Panc1 (cell line): ENCODE data around the gene DDX41. TPM values are rescaled to one million over a fixed set of nuclear protein-coding genes. Genes with fewer than 3 reads are reported as not detected.

Source experiments
- ATAC-seq: fragments of 200-7000 bp; cut with Tn5 transposase; 2 replicates; pipeline ENCODE4 v1.9.1; 2020; ENCODE audit warnings: mild to moderate bottlenecking, moderate library complexity
- BruUV-seq: library from RNA; stranded (reverse); fragments of 400-500 nt; replicated peaks from 2 replicates; lab custom pipeline; 2021; lab: Mats Ljungman, UMichigan
- CTCF ChIA-PET: fragments of 300-600 bp; sonication (Branson Sonifier 250); formaldehyde crosslinking; loops from one replicate; lab custom pipeline; 2022; ENCODE audit warnings: antibody characterized with exemption; lab: Charles Lee
- POLR2A ChIA-PET: fragments of 300-600 bp; sonication (Branson Sonifier 250); formaldehyde crosslinking; loops from one replicate; lab custom pipeline; 2022; ENCODE audit warnings: antibody characterized with exemption; lab: Charles Lee
- DNase-seq: peaks from one replicate; pipeline ENCODE4 v3.0.0-alpha.2; 2010; ENCODE audit warnings: low read depth, low spot score
- H3K27ac ChIP-seq: 2 replicates; pipeline ENCODE4 v1.5.1; 2011; ENCODE audit warnings: mild to moderate bottlenecking, low read length, inconsistent platforms
- H3K27me3 ChIP-seq: fragments of 200-500 bp; sonication (Bioruptor generic); 2 replicates; pipeline ENCODE4 v1.6.0; 2014; ENCODE audit warnings: low read length, inconsistent platforms; ENCODE audit not compliant: control insufficient read depth, insufficient read depth
- H3K36me3 ChIP-seq: fragments of 200-500 bp; sonication (Bioruptor generic); 2 replicates; pipeline ENCODE4 v1.5.1; 2014; ENCODE audit warnings: inconsistent platforms, mild to moderate bottlenecking, low read length, moderate library complexity; ENCODE audit not compliant: control insufficient read depth, insufficient read depth
- H3K4me1 ChIP-seq: 2 replicates; pipeline ENCODE4 v1.5.1; 2011; ENCODE audit warnings: inconsistent platforms, mild to moderate bottlenecking, low read length, moderate library complexity; ENCODE audit not compliant: control insufficient read depth, insufficient read depth
- H3K4me3 ChIP-seq, 2 experiments: 2 replicates each; pipeline ENCODE4 v1.5.1; 2011 to 2012; ENCODE audit warnings: low read depth in 2 of 2, low read length in 2 of 2, mild to moderate bottlenecking in 2 of 2, inconsistent platforms in 1 of 2, moderate library complexity in 1 of 2
- H3K9me3 ChIP-seq: fragments of 200-500 bp; sonication (Bioruptor generic); 2 replicates; pipeline ENCODE4 v1.5.1; 2014; ENCODE audit warnings: low read depth, mild to moderate bottlenecking, inconsistent platforms, low read length, moderate library complexity; ENCODE audit not compliant: control insufficient read depth, insufficient read depth
- CTCF ChIP-seq: fragments of 450-650 bp; IDR thresholded peaks from 2 replicates; pipeline ENCODE4 v1.5.1; 2017; ENCODE audit warnings: mild to moderate bottlenecking
- POLR2AphosphoS5 ChIP-seq: IDR thresholded peaks from 2 replicates; pipeline ENCODE4 v1.6.1; 2012; ENCODE audit warnings: mild to moderate bottlenecking, low read depth, low read length, moderate library complexity
- REST ChIP-seq, 2 experiments: IDR thresholded peaks; 2 replicates each; pipeline ENCODE4 v1.6.1; 2011 to 2012; ENCODE audit warnings: low read depth in 2 of 2, control low read depth in 1 of 2, low read length in 1 of 2, mild to moderate bottlenecking in 1 of 2, moderate library complexity in 1 of 2; ENCODE audit not compliant: insufficient read depth in 1 of 2
- SIN3A ChIP-seq: IDR thresholded peaks from 2 replicates; pipeline ENCODE4 v1.6.1; 2012; ENCODE audit warnings: low read depth, mild to moderate bottlenecking, low read length, moderate library complexity, borderline replicate concordance; ENCODE audit not compliant: insufficient read depth
- TCF7L2 ChIP-seq: IDR thresholded peaks from 2 replicates; pipeline ENCODE4 v1.6.1; 2011; ENCODE audit warnings: mild to moderate bottlenecking, low read depth, low read length, inconsistent platforms
- in situ Hi-C: cut with HindIII; loops from 2 replicates; pipeline ENCODE4 v1.10.0; 2016; ENCODE audit warnings: low sequenced_read_pairs, low pct_unique_long_range_greater_than_20kb
- intact Hi-C: fragments of 100-400 bp; cut with micrococcal nuclease; formaldehyde crosslinking; loops from one replicate; pipeline ENCODE4 v1.10.0; 2022; ENCODE audit not compliant: unreplicated experiment
- total RNA-seq: library from RNA; stranded (reverse); gene quantifications from one replicate; pipeline ENCODE4 v1.2.1, GENCODE V29; 2021; ENCODE audit not compliant: unreplicated experiment

The DDX41 gene
- total RNA-seq, 1 experiment from 2014 or later, result 111 TPM

- no peaks in the 10 kb centered on the region for H3K9me3 ChIP-seq
- ATAC-seq (peak; percentile 14), DNase-seq (no peak)
- in situ Hi-C loops, result no loop called here
- peaks cover 30% of the 10 kb centered on the region for H3K4me1 ChIP-seq
- no peaks in the 10 kb centered on the region for H3K27me3 ChIP-seq
- ChIA-PET CTCF (interaction anchor here (1.2 kb wide), 1 partner anchor 107 kb away, joined by 4 read pairs; no protein-coding TSS in a partner anchor), POLR2A (interaction anchor here (0.6 to 0.9 kb wide), 3 partner anchors 18 to 99 kb away, joined by 3 to 4 read pairs (median 4); no protein-coding TSS in a partner anchor)
- H3K4me3 ChIP-seq, result peak overlapping the region; percentile 56 to 63
- intact Hi-C loops, result loop anchor here (5.0 kb wide), 1 partner anchor 106 kb away; no protein-coding TSS in a partner anchor
- H3K27ac ChIP-seq, result peak overlapping the region; percentile 66
- no peaks in the 10 kb centered on the region; the same call in 1 of the 2 replicates for H3K36me3 ChIP-seq
- no TSS peak for BruUV-seq
- TF ChIP-seq CTCF, result no peak
- no peak for TF ChIP-seq REST (IDR thresholded peaks at IDR 0.05; ENCODE audit: insufficient read depth in 1 of 2, low read depth in 2 of 2, low read length in 1 of 2)
- no peak for TF ChIP-seq SIN3A
- TF ChIP-seq TCF7L2, result no peak
- TF ChIP-seq POLR2AphosphoS5, result no peak
Observed at GRCh38 chr5:177498013-177498787, 18.6 kb downstream of the DDX41 start.

DNA sequence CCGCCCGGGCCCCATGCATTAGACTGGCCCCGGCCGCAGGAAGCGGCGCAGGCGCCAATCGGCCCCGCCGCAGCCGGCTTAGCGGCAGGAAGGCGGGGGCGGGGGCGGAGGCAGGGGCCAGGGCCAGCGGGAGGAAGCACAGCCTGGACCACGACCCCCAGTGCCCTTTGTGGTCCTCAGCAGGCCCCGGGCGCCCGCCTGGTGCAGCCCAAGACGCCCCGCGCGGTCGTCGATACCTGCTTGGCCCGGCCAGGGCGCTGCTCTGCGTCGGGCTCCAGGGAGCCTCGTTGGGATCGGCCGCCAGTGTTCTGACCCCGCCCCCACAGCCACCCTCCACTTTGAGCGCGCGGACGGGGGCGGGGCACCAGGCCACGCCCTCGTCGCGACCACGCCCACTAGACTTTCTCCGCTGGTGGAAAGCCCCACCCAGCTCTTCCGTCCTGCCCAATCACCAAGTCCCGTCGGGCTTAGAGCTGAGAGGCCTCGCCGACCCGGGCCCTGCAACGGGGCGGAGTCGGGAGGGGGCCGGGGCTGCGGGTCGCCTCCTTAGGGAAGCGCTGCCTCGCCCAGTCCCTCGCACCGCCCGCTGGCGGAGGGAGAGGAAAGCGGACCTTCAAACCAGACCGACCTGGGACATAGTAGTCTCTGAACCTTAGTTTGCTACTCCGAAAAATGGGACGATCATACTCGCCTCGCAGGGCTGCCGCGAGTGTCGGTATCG, 19.3 kb downstream of the DDX41 start, which contains the start of gene PDLIM7:
TSS of gene PDLIM7 (minus strand) at position 313 of the 721 bp plus-strand sequence. CDS start 1,092 bp downstream, outside the sequence.
- DNase-seq (no peak), ATAC-seq (peak; percentile 89)
- H3K36me3 ChIP-seq, result no peaks in the 10 kb centered on the region; the same call in 1 of the 2 replicates
- intact Hi-C loops, result loop anchor here (5.0 kb wide), 1 partner anchor 105 kb away; no protein-coding TSS in a partner anchor
- H3K4me3 ChIP-seq, result peak within 1 kb of the TSS; percentile 56 to 63
- peaks cover 30% of the 10 kb centered on the region for H3K4me1 ChIP-seq
- TF ChIP-seq SIN3A (0 out of 2 replicates have a peak, but pooled peaks have one; percentile 90), POLR2AphosphoS5 (peak; percentile 93), CTCF (peak; percentile 6; the same call in 1 of the 2 replicates), REST (IDR thresholded peaks at IDR 0.05; ENCODE audit: insufficient read depth in 1 of 2, low read depth in 2 of 2, low read length in 1 of 2) (no peak), TCF7L2 (no peak)
- no peaks in the 10 kb centered on the region for H3K27me3 ChIP-seq
- H3K9me3 ChIP-seq, result no peaks in the 10 kb centered on the region
- CTCF ChIA-PET, result interaction anchor here (1.2 kb wide), 1 partner anchor 107 kb away, joined by 4 read pairs; no protein-coding TSS in a partner anchor
- BruUV-seq, result no TSS peak
- in situ Hi-C loops, result no loop called here
- peak within 1 kb of the TSS; percentile 70 for H3K27ac ChIP-seq
- POLR2A ChIA-PET, result interaction anchor here (0.6 to 0.9 kb wide), 5 partner anchors 18 to 100 kb away, joined by 3 to 6 read pairs (median 4); no protein-coding TSS in a partner anchor
